HG02943 (cell line): ENCODE measurements around the gene LRRK2.
A peak's percentile ranks its signal among the peaks of the same experiment; 100 is the strongest.

Experiments used
- ATAC-seq: cut with Tn5 transposase; IDR thresholded peaks from one replicate; pipeline ENCODE4 v1.9.1; 2021; ENCODE audit warnings: mild to moderate bottlenecking, low read depth, moderate library complexity; ENCODE audit not compliant: unreplicated experiment

The LRRK2 gene

DNA sequence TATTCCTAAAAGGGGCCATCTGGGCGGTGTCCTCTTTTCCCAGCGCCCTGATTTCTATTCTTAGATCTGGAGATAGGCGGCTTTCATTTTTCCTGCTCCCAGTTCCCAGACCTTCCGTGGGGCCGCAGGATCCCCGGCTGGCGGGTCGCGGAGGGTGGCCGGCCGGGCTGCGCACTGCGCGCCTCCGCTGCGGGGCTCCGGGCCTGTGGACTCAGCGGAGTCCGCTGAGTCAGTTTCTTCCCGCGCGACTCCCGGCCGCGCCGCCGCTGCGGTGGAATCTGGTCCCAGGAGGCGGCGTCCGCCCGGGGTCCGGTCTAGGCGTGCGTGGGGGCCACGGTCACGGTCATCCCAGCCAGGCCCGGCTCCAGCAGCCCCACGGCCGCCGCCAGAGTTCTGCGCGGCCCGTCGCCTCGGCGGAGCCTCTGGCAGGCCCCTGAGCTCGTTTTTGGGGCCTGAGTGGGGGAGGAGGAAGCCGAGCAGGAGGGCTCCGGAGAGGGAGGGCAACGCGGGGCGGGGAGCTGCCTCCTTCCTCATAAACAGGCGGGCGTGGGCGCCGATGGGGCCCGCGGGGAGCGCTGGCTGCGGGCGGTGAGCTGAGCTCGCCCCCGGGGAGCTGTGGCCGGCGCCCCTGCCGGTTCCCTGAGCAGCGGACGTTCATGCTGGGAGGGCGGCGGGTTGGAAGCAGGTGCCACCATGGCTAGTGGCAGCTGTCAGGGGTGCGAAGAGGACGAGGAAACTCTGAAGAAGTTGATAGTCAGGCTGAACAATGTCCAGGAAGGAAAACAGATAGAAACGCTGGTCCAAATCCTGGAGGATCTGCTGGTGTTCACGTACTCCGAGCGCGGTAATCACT is at the start of gene LRRK2:
LRRK2 (plus strand) TSS at position 559 of the 853 bp plus-strand sequence; CDS start at position 694, 135 bp downstream.
- peak; percentile 49 for ATAC-seq

DNA sequence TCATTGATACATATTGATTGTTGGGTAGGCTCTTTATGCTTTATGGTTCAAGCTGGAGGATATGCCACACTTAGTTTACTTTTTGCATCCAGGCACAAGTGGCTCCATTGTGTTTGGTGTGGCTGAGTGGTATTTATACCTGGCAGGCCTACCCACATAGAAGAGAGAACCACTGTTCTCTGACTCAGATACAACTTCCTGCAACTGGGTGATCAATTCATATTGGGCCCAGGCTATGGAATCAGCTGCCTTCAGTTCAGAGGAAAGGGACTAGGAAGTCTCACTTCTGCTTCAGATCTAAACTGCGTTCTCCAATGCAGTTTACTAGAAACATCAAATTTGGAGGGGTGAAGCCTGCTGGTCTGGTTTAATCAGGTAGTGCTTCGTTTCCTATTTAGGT is 49.8 kb upstream of the LRRK2 start:
- ATAC-seq: no peak

DNA sequence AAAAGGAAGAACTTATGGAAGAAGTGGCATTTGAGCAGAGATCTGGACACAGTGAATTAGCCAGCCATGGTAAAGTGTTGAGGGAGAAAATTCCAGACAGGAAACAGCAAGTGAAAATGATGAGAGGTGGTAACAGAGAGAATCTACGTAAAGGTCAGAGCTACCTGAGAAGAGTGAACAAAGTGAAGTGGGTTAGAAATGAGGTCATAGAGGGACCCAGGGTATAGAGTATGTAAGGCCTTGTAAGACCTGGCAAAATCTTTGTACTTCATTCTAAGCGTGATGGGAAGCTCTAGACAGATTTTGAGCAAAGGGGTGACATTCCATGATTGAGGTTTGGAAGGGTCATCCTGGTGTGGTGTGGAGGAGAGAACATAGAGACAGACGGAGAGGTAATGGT is 49.3 kb upstream of the LRRK2 start:
- ATAC-seq: no peak

DNA sequence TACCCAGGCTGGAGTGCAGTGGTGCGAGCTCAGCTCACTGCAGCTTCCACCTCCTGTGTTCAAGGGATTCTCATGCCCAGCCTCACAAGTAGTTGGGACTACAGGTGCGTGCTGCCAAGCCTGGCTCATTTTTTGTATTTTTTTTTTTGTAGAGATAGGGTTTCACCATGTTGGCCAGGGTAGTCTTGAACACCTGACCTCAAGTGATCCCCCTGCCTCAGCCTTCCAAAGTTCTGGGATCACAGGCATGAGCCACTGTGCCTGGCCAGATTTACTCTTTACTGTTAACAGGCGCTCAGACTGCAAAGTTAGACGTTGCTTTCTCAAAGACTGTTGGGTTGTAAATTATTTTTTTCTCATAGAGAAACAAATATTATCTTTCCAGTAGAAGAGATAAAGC is 46.1 kb upstream of the LRRK2 start:
- no peak for ATAC-seq

DNA sequence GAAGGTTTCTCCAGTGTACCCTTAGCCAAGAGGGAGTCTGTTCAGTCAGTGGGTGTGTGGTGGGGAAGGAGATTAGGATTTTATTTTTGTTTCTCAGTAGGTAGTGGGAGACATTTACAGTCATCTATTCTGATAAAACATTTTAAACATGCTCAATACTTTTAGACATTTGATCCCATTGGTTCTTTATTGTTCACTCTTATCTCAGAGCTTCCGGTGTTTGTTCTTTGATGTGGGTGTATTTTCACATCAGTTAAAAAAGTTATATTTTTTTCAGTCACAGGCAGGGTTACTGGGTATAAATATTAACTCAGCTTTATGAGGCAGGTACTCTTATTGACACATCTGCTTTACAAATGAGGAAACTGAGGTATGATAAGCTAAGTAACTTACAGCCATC is 43.3 kb upstream of the LRRK2 start:
- ATAC-seq: no peak

DNA sequence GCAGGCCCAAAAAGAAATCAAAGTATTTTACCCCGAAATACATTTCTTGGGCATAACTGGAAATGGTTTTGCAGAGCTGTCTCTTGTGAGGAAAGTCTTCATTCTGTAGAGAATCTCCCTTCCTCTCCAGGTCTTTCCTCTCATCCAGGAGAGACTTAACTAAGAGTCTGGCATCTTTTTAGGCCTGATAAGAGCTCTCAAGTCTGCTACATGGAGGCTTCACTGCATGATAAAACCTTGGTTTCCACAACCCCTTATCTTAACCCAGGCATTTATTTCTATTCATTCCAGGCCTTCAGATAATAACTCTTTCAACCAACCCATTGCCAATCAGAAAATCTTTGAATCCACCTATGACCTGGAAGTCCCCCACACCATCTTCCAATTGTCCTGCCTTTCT is 41.1 kb upstream of the LRRK2 start:
- no peak for ATAC-seq

DNA sequence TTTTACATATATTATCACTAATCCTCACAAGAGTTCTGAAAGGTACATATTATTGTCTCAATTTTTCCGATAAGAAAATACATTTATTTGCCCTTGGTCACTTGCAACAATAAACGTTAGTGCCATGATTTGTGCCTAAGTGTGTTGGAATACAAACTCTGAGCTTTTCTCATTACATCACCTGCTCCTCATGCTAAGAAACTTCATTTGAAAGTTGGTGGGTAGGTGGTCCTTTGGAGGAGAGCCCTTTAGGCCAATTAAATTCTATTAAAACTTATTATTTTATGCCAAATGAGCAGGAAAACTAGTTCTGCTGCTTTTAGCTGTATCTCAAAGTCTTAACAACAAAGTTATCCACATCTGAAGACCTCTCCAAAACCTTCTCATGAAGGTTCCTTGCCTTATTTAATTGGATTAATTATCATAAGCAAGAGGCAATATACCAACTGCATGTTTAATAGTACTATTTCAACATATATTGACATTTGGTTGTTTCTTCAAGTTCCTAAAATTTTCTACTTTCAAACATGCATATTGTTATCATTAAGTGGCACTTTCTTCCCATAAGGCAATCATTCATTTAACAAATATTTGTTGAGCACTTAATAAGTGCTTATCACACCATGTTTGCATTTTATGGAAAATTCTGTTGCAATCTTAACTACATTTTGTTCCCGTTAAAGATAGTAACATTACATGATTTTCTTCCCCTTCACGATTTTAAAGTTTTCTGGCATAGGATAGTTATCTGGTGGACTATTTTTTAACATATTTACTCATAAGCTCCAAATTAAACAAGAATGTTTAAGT is 40.1 kb upstream of the LRRK2 start:
- no peak for ATAC-seq

DNA sequence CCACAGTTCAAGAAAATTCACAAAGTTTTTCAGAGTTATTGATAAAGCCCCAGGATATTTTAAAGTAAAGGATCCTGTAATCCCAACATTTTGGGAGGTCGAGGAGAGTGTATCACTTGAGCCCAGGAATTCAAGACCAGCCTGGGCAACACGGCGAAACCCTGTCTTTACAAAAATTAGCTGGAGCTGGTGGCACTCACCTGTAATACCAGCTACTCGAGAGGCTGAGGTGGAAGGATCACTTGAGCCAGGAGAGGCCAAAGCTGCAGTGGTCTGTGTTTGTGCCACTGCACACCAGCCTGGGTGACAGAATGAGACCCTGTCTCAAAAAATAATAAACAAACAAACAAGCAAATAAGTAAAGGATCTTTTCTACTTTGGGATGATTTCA is 39.5 kb upstream of the LRRK2 start:
- ATAC-seq: no peak

DNA sequence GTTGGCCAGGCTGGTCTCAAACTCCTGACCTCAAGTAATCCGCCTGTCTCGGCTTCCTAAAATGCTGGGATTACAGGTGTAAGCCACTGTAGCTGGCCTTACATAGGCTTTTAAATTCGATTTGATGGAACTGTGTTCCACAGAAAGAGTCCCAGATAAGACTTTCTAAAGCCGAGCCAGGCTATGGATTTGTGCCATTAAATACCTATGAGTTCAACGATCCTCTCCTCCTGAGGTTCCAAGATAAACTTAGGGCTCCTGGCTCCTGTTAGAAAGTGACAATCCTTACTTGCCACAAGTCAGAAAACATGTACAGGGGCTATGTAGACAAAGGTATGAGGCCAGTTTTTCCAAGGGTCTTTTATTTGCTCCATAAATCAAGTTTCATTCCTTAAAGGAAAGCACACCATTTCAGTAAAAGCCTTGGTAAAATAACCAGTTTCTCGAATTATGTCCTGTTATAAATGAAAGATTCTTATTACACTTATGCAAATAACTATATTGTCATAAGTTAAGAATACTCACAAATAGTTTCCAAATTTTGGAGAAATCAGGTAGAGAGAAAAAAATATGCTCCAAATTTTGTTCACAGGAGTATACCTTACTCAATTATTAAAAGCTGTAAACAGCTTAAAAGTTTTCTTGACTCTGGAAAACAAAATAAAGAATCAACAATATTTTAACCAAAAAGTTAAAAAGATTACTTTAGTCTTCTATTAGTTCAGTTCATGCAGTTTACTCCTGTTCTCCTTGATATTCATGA is 36.1 kb upstream of the LRRK2 start:
- ATAC-seq: no peak

DNA sequence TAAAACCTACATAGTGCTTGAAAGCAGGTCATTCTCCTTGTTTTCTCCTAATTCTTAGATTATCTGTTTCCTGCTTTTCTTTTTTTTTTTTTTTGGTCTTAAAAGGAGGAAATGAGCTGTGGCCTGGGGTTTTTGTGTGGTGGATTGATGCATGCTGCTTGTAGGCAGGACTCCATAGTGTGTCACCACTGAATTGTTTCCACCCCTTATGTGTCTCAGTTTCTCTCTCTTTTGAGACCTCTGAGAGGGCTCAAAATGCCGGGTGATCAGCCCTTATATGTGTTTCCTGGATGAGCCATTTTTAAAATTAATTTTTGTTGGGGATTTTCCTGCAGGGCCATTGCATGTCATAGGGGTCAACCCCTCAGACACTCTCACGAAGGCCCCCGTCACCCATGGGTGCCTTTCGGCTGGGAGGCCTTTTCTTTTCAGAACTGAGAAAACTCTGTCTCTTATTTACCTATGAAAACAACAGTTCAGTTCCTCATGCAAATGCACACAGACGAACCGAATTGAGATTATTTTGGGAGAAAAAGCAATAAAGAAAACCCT is 32.0 kb upstream of the LRRK2 start:
- ATAC-seq: peak; percentile 98

DNA sequence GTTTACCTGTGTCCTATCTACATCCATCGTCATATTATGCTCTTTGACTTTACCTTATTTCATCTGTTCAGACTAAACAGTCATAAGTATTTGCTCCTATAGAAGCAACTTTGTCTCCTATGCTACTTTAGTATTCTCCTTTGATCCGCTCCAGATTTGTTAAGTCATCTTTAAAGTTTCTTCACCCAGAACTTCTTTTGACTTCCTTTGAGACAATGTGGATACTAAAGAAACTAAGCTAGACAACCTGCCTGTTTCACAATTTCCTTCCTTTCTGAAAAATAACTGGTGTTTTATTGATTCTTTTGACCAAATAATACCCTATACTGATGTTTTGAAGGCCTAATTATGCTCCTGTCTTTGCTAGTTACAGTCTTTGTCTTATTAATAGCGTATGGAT is 30.0 kb upstream of the LRRK2 start:
- ATAC-seq: no peak

DNA sequence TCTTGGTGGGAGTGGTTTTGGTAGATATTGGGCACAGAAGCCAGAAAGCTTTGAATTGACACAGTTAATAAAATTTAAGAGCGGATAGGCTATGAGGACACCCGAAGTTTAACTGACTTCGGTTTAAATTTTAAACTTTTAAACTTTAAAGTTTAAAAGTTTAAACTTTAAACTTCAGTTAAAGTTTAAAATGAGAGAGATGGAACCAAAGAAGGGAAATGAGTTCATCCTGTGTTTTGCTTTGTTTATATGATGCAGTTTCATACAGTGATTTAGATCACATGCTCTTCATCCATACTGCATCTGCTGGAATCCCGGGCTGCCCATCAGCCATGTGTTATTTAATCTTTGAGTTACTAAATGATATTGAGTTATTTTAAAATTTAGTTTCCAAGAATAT is 27.2 kb upstream of the LRRK2 start:
- no peak for ATAC-seq

DNA sequence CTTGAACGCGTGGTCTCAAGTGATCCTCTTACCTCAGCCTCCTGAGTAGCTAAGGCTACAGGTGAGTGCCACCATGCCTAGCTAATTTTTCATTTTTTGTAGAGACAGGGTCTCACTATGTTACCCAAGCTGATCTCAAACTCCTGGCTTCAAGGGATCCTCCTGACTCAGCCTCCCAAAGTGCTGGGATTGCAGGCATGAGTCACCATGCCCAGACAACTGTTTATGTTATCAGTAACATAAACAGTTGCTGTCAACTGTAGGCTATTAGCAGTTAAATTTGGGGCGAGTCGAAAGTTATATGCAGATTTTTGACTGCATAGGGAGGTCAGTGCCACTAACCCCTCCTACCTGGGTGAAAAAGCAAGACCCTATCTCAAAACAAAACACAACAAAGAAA is 26.2 kb upstream of the LRRK2 start:
- ATAC-seq: no peak

DNA sequence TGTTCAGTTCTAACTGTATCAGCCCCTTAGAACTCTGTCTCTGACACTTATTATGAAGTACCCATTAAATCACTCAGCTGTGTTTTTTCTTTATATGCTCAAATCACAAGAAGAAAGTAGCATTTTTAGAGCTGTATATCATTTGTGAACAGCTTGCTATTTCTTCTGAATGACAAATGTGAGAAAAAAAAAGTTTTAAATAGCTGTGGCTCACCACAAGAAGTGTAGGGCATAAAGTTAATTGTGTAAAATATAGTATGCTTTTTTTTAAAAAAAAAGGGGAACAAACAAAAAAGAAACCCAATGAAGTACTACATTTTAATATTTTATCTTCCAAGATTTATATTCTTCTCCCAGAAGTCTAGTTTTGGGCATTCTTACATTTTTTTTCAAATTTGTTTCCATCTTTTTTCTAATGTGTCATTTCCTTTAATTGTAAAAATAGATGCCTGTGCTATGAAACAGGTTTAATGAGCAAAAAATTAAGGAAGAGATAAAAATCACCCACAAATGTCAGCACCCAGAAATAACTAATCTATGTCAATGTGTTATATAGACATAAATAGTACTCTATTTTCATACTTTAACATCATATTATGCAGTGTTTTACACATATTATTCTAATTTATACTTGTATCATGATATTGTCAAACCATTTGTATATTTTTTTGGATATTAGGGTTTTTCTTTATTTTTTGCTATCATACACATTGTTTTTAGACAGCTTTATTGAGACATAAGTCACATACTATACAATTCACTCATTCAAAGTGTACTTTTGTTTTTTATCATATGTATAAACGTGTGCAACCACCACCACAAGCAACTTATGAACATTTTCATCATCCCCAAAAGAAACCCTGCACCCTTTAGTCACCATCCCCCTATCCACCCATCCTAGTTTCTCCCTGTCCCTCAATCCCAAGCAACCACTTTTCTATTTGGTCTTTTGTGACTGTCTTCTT is 22.4 kb upstream of the LRRK2 start:
- ATAC-seq: no peak

DNA sequence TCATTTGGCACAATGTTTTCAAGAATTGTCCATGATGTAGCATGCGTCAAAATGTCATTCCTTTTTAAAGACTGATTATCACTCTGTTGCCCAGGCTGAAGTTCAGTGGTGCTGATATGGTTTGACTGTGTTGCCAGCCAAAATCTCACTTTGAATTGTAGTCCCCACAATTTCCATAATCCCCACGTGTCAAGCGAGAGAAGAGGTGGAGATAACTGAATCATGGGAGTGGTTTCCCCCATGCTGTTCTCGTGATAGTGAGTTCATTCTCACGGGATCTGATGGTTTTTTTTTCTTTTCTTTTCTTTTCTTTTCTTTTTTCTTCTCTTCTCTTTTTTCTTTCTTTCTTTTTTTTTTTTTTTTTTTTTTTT is 21.8 kb upstream of the LRRK2 start:
- ATAC-seq: no peak

DNA sequence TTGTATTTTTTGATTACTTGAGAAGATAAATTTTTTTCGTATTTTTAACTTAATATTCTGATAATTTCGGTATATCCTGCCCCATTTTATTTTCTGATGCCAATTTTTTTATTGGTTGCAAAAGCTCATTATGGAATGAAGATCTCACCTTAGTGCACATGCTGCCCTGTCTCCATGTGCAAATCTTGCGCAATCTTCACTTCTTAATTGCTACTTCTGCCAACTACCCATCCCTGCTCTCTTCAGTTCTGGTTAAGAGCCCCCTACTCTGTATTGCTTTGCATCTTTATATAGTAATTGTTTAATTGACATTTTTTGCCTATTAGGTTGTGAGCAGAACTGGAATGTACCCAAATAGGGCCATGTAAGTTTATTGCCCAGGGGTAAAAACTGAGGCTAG is 20.5 kb upstream of the LRRK2 start:
- ATAC-seq: no peak

DNA sequence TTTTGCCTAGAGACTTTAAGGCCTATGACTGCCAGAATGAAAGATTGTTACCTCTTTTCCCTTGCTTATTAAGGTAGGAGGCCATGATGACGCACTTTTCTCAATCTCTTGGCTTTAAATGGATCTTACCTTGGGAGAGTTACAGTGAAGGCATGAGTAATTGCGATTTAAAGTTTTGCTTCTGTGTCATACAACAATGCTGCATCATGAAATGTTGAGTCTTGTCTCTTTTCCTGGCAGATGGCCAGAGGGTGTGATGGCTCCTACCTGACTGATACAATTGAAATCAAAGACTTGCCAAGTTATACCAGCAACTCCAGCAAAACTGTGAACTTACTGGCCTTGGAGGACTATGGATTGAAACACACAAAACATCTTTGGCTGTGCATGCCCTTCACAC is 17.2 kb upstream of the LRRK2 start:
- ATAC-seq: no peak

DNA sequence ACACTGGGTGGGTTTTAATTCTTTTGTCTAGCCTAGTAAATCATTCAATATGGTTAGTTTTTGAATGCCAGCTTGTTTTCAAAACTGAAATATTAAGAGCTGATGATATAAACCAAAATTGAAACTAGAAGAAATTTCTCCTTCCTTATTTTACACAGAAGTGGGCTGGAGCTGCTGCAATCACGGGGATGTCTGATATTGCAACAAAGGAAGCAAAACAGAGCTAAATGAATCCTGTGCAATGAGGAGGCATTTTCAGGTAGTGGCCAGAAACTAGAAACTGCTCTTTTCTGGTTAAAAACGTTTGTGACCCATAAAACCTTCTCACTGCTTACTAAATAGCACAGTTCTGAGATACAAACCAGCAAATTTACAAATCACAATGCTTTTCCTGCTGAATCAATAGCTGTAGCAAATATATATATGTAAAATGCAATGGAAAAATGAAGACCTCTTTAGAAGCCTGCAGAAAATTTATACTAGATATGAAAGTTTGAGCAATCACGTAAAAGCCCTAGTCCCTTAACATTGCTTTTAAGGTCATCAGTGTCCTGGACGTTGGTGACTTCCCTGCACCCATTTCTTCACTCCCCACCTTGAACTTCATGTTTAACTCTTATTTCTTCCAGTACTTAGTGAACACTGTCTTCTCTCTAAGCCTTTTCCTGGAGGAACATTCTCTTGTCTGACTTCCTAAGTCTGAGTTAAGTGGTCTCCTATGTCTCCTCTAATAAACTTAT is 15.9 kb upstream of the LRRK2 start:
- ATAC-seq: peak; percentile 96

DNA sequence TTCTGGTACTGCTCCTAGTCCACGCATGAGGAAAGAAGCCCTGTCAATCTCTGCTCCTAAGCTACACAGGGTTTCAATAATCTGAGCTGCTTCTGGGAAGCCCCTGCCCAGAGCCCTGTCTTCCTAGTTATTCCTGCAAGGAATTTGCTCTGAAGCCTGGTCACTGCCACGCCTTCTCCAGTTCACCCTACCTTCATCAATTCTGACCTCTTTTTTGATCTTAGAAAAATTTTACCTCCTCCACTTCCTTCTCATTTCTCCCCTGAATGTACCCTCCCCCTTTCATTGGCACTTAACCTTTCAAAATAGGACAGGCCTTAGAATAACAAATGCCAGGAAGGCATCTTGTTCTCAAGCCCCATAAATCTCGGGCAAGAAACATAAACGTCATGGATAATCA is 14.9 kb upstream of the LRRK2 start:
- ATAC-seq: no peak
